Adrenal gland (tissue), 12 donors: ENCODE data around the gene KCNS1. TPM values are rescaled to one million over a fixed set of nuclear protein-coding genes. Genes with fewer than 3 reads are reported as not detected.

ENCODE experiments used
- DNase-seq, 7 donors: peaks; one replicate each; pipeline ENCODE4 v3.0.0-alpha.2; 2019 to 2020
- H3K27ac ChIP-seq, 5 donors: fragments of 200-600 bp; sonication (generic) in 4 of 5; 1 replicate in 3 of 5; 2 replicates in 2 of 5; pipeline versions ENCODE4 v1.5.1 to v1.8.0; 2016 to 2020; ENCODE audit warnings: mild to moderate bottlenecking in 1 of 5
- H3K27me3 ChIP-seq: fragments of 200-600 bp; 2 replicates; pipeline ENCODE4 v1.8.0; 2021
- H3K36me3 ChIP-seq, 2 donors: fragments of 200-600 bp; replicated peaks in 1 of 2; 1 replicate in 1 of 2; 2 replicates in 1 of 2; pipeline versions ENCODE4 v1.5.1 to v1.8.0; 2018 to 2022
- H3K4me1 ChIP-seq, 2 donors: fragments of 200-600 bp; replicated peaks in 1 of 2; 1 replicate in 1 of 2; 2 replicates in 1 of 2; pipeline versions ENCODE4 v1.5.1 to v1.8.0; 2018 to 2021
- H3K4me3 ChIP-seq, 4 donors: fragments of 200-600 bp; sonication (generic) in 3 of 4; one replicate each; pipeline ENCODE4 v1.5.1; 2016 to 2018
- H3K9me3 ChIP-seq, 3 donors: fragments of 200-600 bp; sonication (generic) in 1 of 3; replicated peaks in 1 of 3; 1 replicate in 2 of 3; 2 replicates in 1 of 3; pipeline versions ENCODE4 v1.5.1 to v1.8.0; 2016 to 2021
- POLR2A ChIP-seq, 2 donors: fragments of 450-650 bp; IDR thresholded peaks; one replicate each; pipeline ENCODE4 v1.6.1; 2017; ENCODE audit warnings: antibody characterized with exemption in 2 of 2, mild to moderate bottlenecking in 2 of 2, moderate library complexity in 1 of 2
- WGBS, 4 donors: extraction: QIAGEN DNeasy Blood & Tissue Kit in 2 of 4; methylation state at CpG; one replicate each; pipeline versions ENCODE4 v1.1.5 to v1.1.7; 2013 to 2017; 5-methylcytosine and 5-hydroxymethylcytosine counted together
- intact Hi-C, 2 donors: fragments of 100-400 bp; cut with DNase I; formaldehyde crosslinking; loops; one replicate each; pipeline versions ENCODE4 v1.14.1 to v1.15.0; 2022 to 2023
- polyA plus RNA-seq, 3 donors: library from polyadenylated mRNA; stranded (reverse); fragments of 200-250 nt in 2 of 3; fragments of 350-450 nt in 1 of 3; fragmentation: Illumina TruSeq in 1 of 3; extraction: RNeasy Lipid Tissue Mini Kit (QIAGEN cat#74804) in 1 of 3; gene quantifications; one replicate each; pipeline ENCODE4 v1.2.3, GENCODE V29; 2013 to 2014
- total RNA-seq, 9 donors: library from RNA; depleted of rRNA in 4 of 9; stranded (reverse); fragments of >200 nt in 4 of 9; fragments of 120-200 nt in 1 of 9; fragmentation: NEBNext Ultra II Directional in 1 of 9; extraction: Animal tissue kit (Norgen Biotek cat#: 25700) in 1 of 9; gene quantifications; one replicate each; pipeline versions ENCODE4 v1.1.0 to v1.2.4, GENCODE V29; 2013 to 2023
- TF ChIP-seq, protein P1 (sequence below), 6 experiments: fragments of 450-650 bp in 4 of 6; fragments of 200-600 bp in 2 of 6; sonication (generic) in 1 of 6; IDR thresholded peaks; 1 replicate in 5 of 6; 2 replicates in 1 of 6; pipeline versions ENCODE4 v1.5.1 to v1.8.0; 2016 to 2021; ENCODE audit warnings: antibody characterized with exemption in 6 of 6, mild to moderate bottlenecking in 2 of 6, moderate library complexity in 1 of 6
- donor health status: healthy with polysubstance abuse.
- donor health status: Bipolar disorder and iron deficiency.
- donor health status: DM: yes; HTN: yes; CAD: no.
- donor health status: DM: no; HTN: no; CAD: no.
- donor health status: DM: no; HTN: no; CAD: no.
- donor health status: DM: yes; HTN: yes; CAD: no.

Gene KCNS1
- total and polyA plus RNA-seq, 12 donors: 0.21 to 3.7 (median 0.42) TPM

DNA sequence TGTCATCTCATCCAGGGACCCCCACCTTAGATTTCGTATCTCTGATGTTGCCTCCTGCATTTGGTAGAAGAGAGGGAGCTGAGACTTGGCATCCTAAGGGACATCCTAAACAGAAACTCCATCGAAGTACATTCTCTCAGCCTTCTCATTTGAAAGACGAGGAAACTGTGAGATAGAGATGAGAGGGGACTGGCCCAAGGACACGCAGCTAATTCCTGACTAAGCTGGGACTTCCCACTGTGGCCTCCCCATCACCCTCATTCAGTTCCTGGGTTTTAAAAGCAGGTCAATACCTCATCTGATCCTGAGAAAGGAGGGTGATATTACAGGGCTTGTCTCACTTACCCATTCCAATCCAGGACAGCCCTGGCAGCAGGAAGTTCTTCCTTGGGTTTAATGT lies 14.9 kb upstream of the KCNS1 start:
- no peaks in the 10 kb centered on the region for H3K36me3 ChIP-seq
- 66 to 84% (median 76%) methylated on average over 4 of the region's 4 CpGs for WGBS, 4 donors
- no peak overlapping the region for H3K4me3 ChIP-seq
- DNase-seq: no peak
- no peak overlapping the region for H3K27ac ChIP-seq
- peaks cover 12% of the 10 kb centered on the region for H3K27me3 ChIP-seq
- H3K4me1 ChIP-seq: no peaks in the 10 kb centered on the region
- intact Hi-C loops: loop anchor here in 1 of 2 donors (10.0 kb wide), 1 partner anchor 101 kb away; no protein-coding TSS in a partner anchor
- TF ChIP-seq, protein P1, sequence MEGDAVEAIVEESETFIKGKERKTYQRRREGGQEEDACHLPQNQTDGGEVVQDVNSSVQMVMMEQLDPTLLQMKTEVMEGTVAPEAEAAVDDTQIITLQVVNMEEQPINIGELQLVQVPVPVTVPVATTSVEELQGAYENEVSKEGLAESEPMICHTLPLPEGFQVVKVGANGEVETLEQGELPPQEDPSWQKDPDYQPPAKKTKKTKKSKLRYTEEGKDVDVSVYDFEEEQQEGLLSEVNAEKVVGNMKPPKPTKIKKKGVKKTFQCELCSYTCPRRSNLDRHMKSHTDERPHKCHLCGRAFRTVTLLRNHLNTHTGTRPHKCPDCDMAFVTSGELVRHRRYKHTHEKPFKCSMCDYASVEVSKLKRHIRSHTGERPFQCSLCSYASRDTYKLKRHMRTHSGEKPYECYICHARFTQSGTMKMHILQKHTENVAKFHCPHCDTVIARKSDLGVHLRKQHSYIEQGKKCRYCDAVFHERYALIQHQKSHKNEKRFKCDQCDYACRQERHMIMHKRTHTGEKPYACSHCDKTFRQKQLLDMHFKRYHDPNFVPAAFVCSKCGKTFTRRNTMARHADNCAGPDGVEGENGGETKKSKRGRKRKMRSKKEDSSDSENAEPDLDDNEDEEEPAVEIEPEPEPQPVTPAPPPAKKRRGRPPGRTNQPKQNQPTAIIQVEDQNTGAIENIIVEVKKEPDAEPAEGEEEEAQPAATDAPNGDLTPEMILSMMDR (IDR thresholded peaks at IDR 0.05): no peak
- TF ChIP-seq POLR2A (IDR thresholded peaks at IDR 0.05): no peak
- no peaks in the 10 kb centered on the region for H3K9me3 ChIP-seq

DNA sequence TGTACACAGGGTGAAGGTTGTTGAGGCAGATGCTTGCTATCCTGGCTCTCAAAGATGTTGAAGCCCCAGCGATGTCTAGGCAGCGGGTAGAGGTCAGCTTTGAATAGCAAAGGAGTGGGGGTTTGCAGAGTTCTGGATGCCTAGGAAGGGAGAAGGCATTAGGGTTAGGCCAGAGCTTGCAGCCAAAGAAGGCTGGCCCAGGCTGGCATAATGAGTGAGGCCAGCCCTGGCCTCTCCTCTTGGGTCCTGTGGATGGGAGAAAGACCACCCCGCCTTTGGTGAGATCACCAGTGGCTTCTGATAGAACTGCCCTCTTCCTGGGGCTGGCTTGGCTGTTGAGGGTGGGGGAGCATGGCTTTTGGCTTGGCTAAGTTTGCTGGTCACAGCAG lies 14.5 kb upstream of the KCNS1 start:
- intact Hi-C loops: loop anchor here in 1 of 2 donors (10.0 kb wide), 1 partner anchor 101 kb away; no protein-coding TSS in a partner anchor
- no peaks in the 10 kb centered on the region for H3K4me1 ChIP-seq
- H3K4me3 ChIP-seq: no peak overlapping the region
- 52 to 77% (median 69%) methylated on average over 2 to 3 of the region's 3 CpGs for WGBS, 4 donors
- peaks cover 12% of the 10 kb centered on the region for H3K27me3 ChIP-seq
- no peaks in the 10 kb centered on the region for H3K36me3 ChIP-seq
- TF ChIP-seq, protein P1 (IDR thresholded peaks at IDR 0.05): no peak
- TF ChIP-seq POLR2A (IDR thresholded peaks at IDR 0.05): no peak
- H3K27ac ChIP-seq: no peak overlapping the region
- no peaks in the 10 kb centered on the region for H3K9me3 ChIP-seq
- DNase-seq: peak in 1 of 7 donors; percentile 17

DNA sequence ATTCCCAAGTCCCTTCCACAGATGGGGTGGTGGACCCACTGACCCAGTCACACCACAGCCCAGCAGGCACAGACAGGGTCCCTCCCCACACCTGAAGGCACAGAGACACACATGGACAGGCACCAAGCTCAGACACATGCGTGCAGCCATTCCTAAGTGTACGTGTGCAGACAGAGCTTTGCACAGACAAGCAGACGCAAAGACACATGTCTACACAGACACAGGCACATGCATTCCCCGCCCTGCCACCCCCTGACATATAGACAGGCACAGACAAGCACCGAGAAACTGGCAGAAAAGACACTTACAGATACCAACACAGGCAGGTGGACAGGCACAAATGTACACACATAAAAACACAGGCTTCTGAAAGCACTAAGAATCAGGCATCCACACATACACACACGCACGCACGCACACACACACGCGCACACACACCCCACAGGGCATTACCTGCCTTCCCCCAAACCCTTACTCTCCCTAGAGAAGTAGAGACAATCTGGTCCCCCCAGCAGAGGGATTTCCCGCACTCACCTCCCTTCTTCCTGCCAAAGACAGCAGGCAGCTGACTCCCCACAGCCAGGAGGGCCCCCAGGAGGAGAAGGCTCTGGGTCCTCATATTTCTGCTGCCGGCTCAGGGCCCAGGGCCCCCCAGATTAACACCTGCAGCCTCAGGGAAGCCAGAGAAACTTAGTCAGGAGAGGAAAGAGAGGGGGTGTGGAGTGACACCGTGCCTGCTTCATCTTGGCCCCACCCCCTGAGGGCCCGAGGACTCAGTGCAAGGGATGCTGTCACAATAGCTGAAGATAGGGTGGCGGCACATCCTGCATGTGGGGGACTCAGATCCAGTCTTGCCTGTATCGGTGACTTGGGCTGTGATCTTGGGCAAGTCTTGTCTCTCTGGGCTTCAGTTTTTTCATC lies 13.8 kb upstream of the KCNS1 start, which contains the start of gene WFDC5:
Gene WFDC5 (minus strand): TSS at position 710 of the 921 bp plus-strand sequence. CDS start 91 bp downstream, at position 619.
- Histone ChIP-seq H3K27me3 (peaks cover 12% of the 10 kb centered on the region), H3K4me3 (no peak within 1 kb of the TSS), H3K9me3 (no peaks in the 10 kb centered on the region), H3K36me3 (no peaks in the 10 kb centered on the region), H3K4me1 (no peaks in the 10 kb centered on the region), H3K27ac (no peak within 1 kb of the TSS)
- peak in 1 of 7 donors; percentile 13 for DNase-seq
- 55 to 66% (median 58%) methylated on average over 11 to 16 of the region's 16 CpGs for WGBS, 4 donors
- TF ChIP-seq, protein P1 (IDR thresholded peaks at IDR 0.05): no peak
- TF ChIP-seq POLR2A (IDR thresholded peaks at IDR 0.05): no peak
- intact Hi-C loops: loop anchor here in 1 of 2 donors (10.0 kb wide), 1 partner anchor 100 kb away; no protein-coding TSS in a partner anchor

DNA sequence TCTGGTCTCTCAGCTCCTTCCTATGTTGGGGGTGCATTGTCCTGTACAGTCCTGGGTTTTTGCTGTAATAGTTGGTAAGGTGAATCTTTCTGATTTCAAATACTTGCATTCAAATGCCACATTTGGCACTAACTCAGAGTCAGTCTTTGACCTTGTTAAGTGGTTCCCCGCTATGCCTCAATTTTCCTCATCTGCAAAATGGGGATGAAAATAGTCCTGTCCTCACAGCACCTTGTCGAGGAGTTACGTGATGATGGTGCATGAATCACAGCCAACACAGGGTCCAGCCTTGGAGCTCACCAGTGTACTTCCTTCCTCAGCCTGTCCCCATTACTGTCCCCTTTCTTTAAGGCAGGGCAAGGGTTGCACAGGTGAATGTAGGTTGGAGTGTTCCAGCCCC lies 12.9 kb upstream of the KCNS1 start:
- no peaks in the 10 kb centered on the region for H3K9me3 ChIP-seq
- no peaks in the 10 kb centered on the region for H3K36me3 ChIP-seq
- no peak overlapping the region for H3K27ac ChIP-seq
- TF ChIP-seq, protein P1 (IDR thresholded peaks at IDR 0.05): no peak
- TF ChIP-seq POLR2A (IDR thresholded peaks at IDR 0.05): no peak
- no peaks in the 10 kb centered on the region for H3K4me1 ChIP-seq
- H3K4me3 ChIP-seq: no peak overlapping the region
- intact Hi-C loops: loop anchor here in 1 of 2 donors (10.0 kb wide), 1 partner anchor 99 kb away; no protein-coding TSS in a partner anchor
- peaks cover 9% of the 10 kb centered on the region for H3K27me3 ChIP-seq
- WGBS, 4 donors: 84 to 92% (median 89%) methylated on average over 3 of the region's 3 CpGs
- DNase-seq: no peak
